HG03196 (cell line): Measurements from ENCODE around the gene NLRC5.

ENCODE experiments used
- ATAC-seq: cut with Tn5 transposase; IDR thresholded peaks from one replicate; pipeline ENCODE4 v1.9.1; 2021; ENCODE audit not compliant: unreplicated experiment

Gene NLRC5

GRCh38 chr16:56988948-56989945, at the start of gene NLRC5:
Gene NLRC5, plus strand, starts transcription at chr16:56989557. Its CDS starts 31,156 bp downstream, at chr16:57020713.
- peak; percentile 73 for ATAC-seq

- ATAC-seq = no peak
These were observed 49.6 kb upstream of the NLRC5 start for GRCh38 chr16:56939801-56940200.

GRCh38 chr16:56941092-56941491, 48.3 kb upstream of the NLRC5 start:
- ATAC-seq = no peak

- no peak for ATAC-seq
These were observed 47.5 kb upstream of the NLRC5 start for GRCh38 chr16:56941856-56942331.

GRCh38 chr16:56943761-56944375, 45.5 kb upstream of the NLRC5 start:
- no peak for ATAC-seq

GRCh38 chr16:56944954-56945839, 44.2 kb upstream of the NLRC5 start:
- peak; percentile 34 for ATAC-seq

- ATAC-seq = no peak
These were observed 43.4 kb upstream of the NLRC5 start for GRCh38 chr16:56945847-56946527.

GRCh38 chr16:56946767-56947603, 42.4 kb upstream of the NLRC5 start:
- no peak for ATAC-seq

GRCh38 chr16:56947604-56947995, 41.8 kb upstream of the NLRC5 start:
- ATAC-seq = no peak

- no peak for ATAC-seq
These were observed 41.1 kb upstream of the NLRC5 start for GRCh38 chr16:56948234-56948633.

GRCh38 chr16:56950051-56950450, 39.3 kb upstream of the NLRC5 start:
- no peak for ATAC-seq

- ATAC-seq = no peak
These were observed 38.9 kb upstream of the NLRC5 start for GRCh38 chr16:56950455-56950854.

GRCh38 chr16:56950881-56951771, 38.2 kb upstream of the NLRC5 start:
- peak; percentile 56 for ATAC-seq

GRCh38 chr16:56953006-56953405, 36.4 kb upstream of the NLRC5 start:
- ATAC-seq = no peak

- ATAC-seq = no peak
These were observed 33.3 kb upstream of the NLRC5 start for GRCh38 chr16:56956076-56956475.

- ATAC-seq = no peak
These were observed 32.6 kb upstream of the NLRC5 start for GRCh38 chr16:56956756-56957155.

GRCh38 chr16:56960681-56961281, 28.6 kb upstream of the NLRC5 start:
- no peak for ATAC-seq

GRCh38 chr16:56961386-56961785, 28.0 kb upstream of the NLRC5 start:
- ATAC-seq = no peak
